ENCODE results near the gene RALBP1.

- no peak for TF ChIP-seq CTCF (IDR thresholded peaks at IDR 0.05)
- TF ChIP-seq POLR2A (IDR thresholded peaks at IDR 0.05) = no peak
Observed at GRCh38 chr18:9478545-9478944, 3.2 kb downstream of the RALBP1 start.

Measured in adrenal gland (tissue), 5 donors.